Osteocyte (in vitro differentiated cells): ENCODE results near the gene ARTN. TPM values are rescaled to one million over a fixed set of nuclear protein-coding genes. Genes with fewer than 3 reads are reported as not detected.

ENCODE experiments used
- DNase-seq: peaks from one replicate; pipeline ENCODE4 v3.0.0; 2021; ENCODE audit warnings: mixed read lengths; ENCODE audit not compliant: unreplicated experiment; ENCODE audit errors: extremely low spot score
- H3K27ac Mint-ChIP-seq: one replicate; pipeline ENCODE4 v1.8.0; 2021; ENCODE audit warnings: mild to moderate bottlenecking, mixed read lengths; ENCODE audit not compliant: unreplicated experiment
- H3K27me3 Mint-ChIP-seq: one replicate; pipeline ENCODE4 v1.8.0; 2021; ENCODE audit warnings: mixed read lengths; ENCODE audit not compliant: unreplicated experiment
- H3K36me3 Mint-ChIP-seq: one replicate; pipeline ENCODE4 v1.8.0; 2021; ENCODE audit warnings: mixed read lengths; ENCODE audit not compliant: unreplicated experiment
- H3K4me1 Mint-ChIP-seq: one replicate; pipeline ENCODE4 v1.8.0; 2021; ENCODE audit warnings: mixed read lengths; ENCODE audit not compliant: unreplicated experiment
- H3K4me3 Mint-ChIP-seq: one replicate; pipeline ENCODE4 v1.8.0; 2021; ENCODE audit warnings: mild to moderate bottlenecking, moderate library complexity, mixed read lengths; ENCODE audit not compliant: unreplicated experiment
- H3K9me3 Mint-ChIP-seq: one replicate; pipeline ENCODE4 v1.8.0; 2021; ENCODE audit warnings: mixed read lengths; ENCODE audit not compliant: unreplicated experiment
- total RNA-seq: library from RNA; stranded (reverse); gene quantifications from 2 replicates; pipeline ENCODE4 v1.2.1, GENCODE V29; 2021
- TF ChIP-seq, protein P1 (sequence below): fragments of 200-600 bp; sonication (generic); IDR thresholded peaks from 2 replicates; pipeline ENCODE4 v1.5.0; 2021; ENCODE audit warnings: antibody characterized with exemption, mild to moderate bottlenecking, moderate library complexity

The ARTN gene
- total RNA-seq, 1 donor from 2014 or later: 1.1 TPM

DNA sequence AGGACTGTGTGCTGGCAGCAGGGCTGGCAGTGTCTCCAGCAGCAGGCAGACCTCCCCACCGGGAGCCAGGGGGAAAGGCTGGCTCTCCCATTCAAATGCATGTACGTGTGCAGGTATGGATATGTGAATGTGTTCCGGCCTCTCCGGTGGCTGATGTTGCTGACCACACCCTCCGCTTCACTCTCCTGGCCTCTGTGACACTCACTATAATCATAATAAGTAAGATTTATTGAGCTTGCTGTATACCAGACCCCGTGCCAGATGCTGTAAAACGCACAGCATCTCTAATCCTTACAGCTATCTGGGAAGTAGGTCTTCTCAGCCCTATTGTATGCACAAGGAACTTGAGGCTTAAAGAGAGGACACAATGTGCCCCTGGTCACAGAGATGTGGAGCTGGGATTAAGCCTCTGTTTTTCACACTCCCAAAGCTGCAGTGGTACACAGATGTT is 20.5 kb upstream of the ARTN start:
- Mint-ChIP-seq H3K27ac (no peak overlapping the region), H3K36me3 (peaks cover 4% of the 10 kb centered on the region), H3K9me3 (no peaks in the 10 kb centered on the region), H3K4me1 (peaks cover 17% of the 10 kb centered on the region), H3K27me3 (no peaks in the 10 kb centered on the region), H3K4me3 (no peak overlapping the region)
- TF ChIP-seq, protein P1, sequence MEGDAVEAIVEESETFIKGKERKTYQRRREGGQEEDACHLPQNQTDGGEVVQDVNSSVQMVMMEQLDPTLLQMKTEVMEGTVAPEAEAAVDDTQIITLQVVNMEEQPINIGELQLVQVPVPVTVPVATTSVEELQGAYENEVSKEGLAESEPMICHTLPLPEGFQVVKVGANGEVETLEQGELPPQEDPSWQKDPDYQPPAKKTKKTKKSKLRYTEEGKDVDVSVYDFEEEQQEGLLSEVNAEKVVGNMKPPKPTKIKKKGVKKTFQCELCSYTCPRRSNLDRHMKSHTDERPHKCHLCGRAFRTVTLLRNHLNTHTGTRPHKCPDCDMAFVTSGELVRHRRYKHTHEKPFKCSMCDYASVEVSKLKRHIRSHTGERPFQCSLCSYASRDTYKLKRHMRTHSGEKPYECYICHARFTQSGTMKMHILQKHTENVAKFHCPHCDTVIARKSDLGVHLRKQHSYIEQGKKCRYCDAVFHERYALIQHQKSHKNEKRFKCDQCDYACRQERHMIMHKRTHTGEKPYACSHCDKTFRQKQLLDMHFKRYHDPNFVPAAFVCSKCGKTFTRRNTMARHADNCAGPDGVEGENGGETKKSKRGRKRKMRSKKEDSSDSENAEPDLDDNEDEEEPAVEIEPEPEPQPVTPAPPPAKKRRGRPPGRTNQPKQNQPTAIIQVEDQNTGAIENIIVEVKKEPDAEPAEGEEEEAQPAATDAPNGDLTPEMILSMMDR: no peak
- no peak for DNase-seq

DNA sequence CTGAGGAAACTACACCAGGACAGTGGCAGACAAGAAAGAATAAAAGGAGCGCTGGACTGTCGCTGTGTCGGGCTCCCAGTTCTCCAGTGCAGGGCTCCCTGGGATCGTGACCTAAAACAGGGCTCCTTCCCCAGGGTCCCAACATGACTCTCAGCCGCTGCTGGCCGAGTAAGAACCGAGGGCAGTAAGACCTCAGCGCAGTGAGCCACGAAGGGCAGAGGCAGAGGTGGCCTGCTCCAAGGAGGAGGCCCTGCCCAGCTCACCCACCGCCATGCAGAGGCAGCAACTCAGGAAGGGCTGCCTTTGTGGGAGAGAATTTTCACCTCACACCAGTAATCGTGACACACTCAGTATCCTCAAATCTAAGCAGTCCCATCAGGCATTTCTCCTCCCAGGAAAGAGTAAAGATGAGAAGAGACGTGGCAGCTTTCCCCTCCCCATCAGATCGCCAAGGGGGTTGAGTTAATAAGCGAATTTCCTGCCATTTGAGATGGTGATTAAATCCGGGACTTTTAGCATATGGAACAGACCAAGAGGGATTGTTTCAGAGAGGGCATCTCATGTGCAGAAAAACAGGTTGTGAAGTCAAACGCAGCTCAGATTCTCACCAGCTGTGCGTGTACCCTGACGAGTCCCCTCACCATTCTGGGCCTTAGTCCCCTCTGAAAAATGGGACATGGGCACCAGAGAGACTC is 19.8 kb upstream of the ARTN start:
- Mint-ChIP-seq H3K27ac (no peak overlapping the region), H3K9me3 (no peaks in the 10 kb centered on the region), H3K4me3 (no peak overlapping the region), H3K27me3 (no peaks in the 10 kb centered on the region), H3K36me3 (peaks cover 4% of the 10 kb centered on the region), H3K4me1 (peaks cover 17% of the 10 kb centered on the region)
- TF ChIP-seq, protein P1: no peak
- DNase-seq: no peak

DNA sequence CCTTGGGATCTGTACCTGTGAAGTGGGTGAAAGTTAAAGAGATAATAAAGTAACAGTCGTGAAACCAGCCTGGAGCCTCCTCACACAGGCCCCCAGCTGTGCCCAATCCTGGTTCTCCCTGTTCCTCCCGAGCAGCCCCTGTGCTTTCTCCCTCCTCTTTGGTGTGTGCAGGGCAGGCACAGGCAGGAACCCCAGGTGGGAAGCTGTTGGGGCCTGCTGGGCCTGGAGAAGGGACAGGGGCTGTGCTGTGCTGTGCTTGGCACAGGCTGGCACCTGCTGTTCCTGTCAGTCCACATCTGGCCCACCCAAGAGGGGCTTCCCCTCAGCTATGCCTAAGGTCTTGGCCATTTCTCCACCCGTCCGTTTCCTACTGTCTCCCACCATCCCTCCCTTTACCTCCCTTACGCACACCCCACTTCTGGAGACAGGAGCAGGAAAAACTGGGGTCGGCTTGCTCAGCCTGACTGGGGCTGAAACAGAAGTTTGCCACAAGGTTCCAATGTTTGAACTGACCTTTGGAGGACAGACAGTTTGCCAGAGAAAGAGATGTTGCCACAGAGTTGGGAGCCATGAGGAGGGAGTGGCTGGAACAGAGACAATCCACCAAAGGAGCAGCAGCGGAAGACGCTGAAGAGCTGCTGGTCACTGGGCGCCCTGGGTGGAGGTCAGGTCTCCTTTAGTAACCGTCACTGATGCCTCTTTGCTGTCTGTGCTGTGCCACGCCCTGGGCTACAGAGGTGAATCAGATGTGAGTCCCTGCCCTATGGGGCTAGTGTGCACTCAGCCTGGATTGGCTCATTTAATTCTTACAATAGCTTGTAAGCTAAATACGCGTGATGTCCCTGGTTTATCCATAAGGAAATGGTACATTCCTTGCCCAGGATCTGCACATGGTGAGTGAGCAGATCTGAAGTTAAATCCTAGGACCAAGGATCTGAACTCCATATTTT is 18.8 kb upstream of the ARTN start:
- no peak overlapping the region for H3K27ac Mint-ChIP-seq
- TF ChIP-seq, protein P1: no peak
- no peak overlapping the region for H3K4me3 Mint-ChIP-seq
- DNase-seq: no peak
- peaks cover 17% of the 10 kb centered on the region for H3K4me1 Mint-ChIP-seq
- peaks cover 4% of the 10 kb centered on the region for H3K36me3 Mint-ChIP-seq
- H3K9me3 Mint-ChIP-seq: no peaks in the 10 kb centered on the region
- no peaks in the 10 kb centered on the region for H3K27me3 Mint-ChIP-seq

DNA sequence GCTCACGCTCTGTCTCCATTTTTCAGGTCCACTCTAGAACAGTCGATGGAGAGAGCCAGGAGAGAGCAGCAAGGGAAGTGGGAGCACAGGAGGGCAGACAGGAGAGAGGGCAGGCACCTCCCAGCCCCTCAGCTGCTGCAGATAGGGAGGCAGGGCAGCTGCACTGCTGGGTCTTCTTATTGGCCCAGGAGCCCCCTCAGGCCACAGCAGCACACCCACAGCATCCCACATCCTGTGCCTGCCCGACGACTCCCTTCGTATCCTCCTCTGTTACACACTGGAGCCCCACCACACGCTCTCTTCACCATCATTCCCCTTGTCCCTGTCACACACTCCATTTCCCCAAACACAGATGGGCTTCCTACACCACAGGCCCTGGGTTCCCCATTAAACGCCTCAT is 13.7 kb upstream of the ARTN start:
- no peaks in the 10 kb centered on the region for H3K9me3 Mint-ChIP-seq
- DNase-seq: no peak
- peaks cover 10% of the 10 kb centered on the region for H3K36me3 Mint-ChIP-seq
- no peaks in the 10 kb centered on the region for H3K27me3 Mint-ChIP-seq
- peaks cover 3% of the 10 kb centered on the region for H3K4me1 Mint-ChIP-seq
- TF ChIP-seq, protein P1: no peak
- H3K27ac Mint-ChIP-seq: no peak overlapping the region
- H3K4me3 Mint-ChIP-seq: no peak overlapping the region

DNA sequence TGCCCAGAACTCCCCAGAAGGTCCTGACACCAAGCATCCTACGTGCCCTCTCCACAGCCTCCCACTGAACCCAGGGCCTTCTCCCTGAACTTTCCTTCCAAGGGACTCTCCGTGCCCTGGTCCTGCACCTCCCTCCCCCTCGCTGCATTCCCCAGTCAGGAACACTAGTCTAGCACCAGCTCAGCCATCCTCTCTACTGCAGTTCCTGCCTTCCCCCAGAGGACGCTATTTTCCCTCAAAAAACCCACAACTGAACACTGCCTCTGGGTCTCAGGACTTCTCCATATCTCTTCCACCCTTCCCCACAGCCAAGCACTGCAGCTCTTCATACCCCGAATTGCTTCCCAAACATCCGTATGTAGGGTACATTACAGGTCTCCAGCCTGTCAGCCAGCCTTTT is 12.6 kb upstream of the ARTN start:
- Mint-ChIP-seq H3K4me3 (no peak overlapping the region), H3K27me3 (no peaks in the 10 kb centered on the region), H3K27ac (no peak overlapping the region), H3K4me1 (peaks cover 3% of the 10 kb centered on the region), H3K36me3 (peaks cover 15% of the 10 kb centered on the region), H3K9me3 (no peaks in the 10 kb centered on the region)
- TF ChIP-seq, protein P1: no peak
- no peak for DNase-seq
